SK-N-SH treated with all-trans-retinoic acid at 6 μM for 48 hours (cell line): ENCODE results near the gene PTPRF.

Experiments used
- ATAC-seq: fragments of 200-7000 bp; cut with Tn5 transposase; 3 replicates; pipeline ENCODE4 v1.9.1; 2020; ENCODE audit warnings: mild to moderate bottlenecking, moderate library complexity
- ARNTL ChIP-seq: fragments of 450-650 bp; formaldehyde crosslinking; IDR thresholded peaks from 2 replicates; pipeline ENCODE4 v1.5.0; 2020; ENCODE audit warnings: low read depth, mild to moderate bottlenecking, moderate library complexity, borderline replicate concordance
- BACH2 ChIP-seq: fragments of 250-450 bp; sonication (Bioruptor Pico); IDR thresholded peaks from 2 replicates; pipeline ENCODE4 v1.9.0; 2021; ENCODE audit warnings: mild to moderate bottlenecking, borderline replicate concordance
- CSRNP3 ChIP-seq: fragments of 250-450 bp; sonication (Bioruptor Pico); IDR thresholded peaks from 2 replicates; pipeline ENCODE4 v1.5.1; 2021; ENCODE audit warnings: mild to moderate bottlenecking, moderate library complexity
- ESRRG ChIP-seq: fragments of 250-450 bp; sonication (Bioruptor Pico); IDR thresholded peaks from 2 replicates; pipeline ENCODE4 v1.6.1; 2021; ENCODE audit warnings: mild to moderate bottlenecking
- GLIS3 ChIP-seq: fragments of 250-450 bp; sonication (Bioruptor Pico); IDR thresholded peaks from 2 replicates; pipeline ENCODE4 v1.5.0; 2020; ENCODE audit warnings: mild to moderate bottlenecking, moderate library complexity
- ISL1 ChIP-seq: fragments of 250-450 bp; sonication (Bioruptor Pico); IDR thresholded peaks from 2 replicates; pipeline ENCODE4 v2.1.2; 2022; ENCODE audit warnings: mild to moderate bottlenecking, moderate library complexity
- OSR1 ChIP-seq: fragments of 250-450 bp; sonication (Bioruptor Pico); IDR thresholded peaks from 2 replicates; pipeline ENCODE4 v1.8.0; 2022; ENCODE audit warnings: moderate library complexity, mild to moderate bottlenecking, inconsistent platforms
- POU6F1 ChIP-seq: fragments of 250-450 bp; sonication (Bioruptor Pico); IDR thresholded peaks from 2 replicates; pipeline ENCODE4 v1.8.0; 2021; ENCODE audit warnings: low read depth, mild to moderate bottlenecking, moderate library complexity, borderline replicate concordance
- PPARA ChIP-seq: fragments of 250-450 bp; sonication (Bioruptor Pico); IDR thresholded peaks from 2 replicates; pipeline ENCODE4 v1.5.0; 2020; ENCODE audit warnings: mild to moderate bottlenecking, borderline replicate concordance
- RARB ChIP-seq: fragments of 250-450 bp; sonication (Bioruptor Pico); IDR thresholded peaks from 2 replicates; pipeline ENCODE4 v1.8.0; 2021; ENCODE audit warnings: mild to moderate bottlenecking, moderate library complexity
- SNAI2 ChIP-seq: fragments of 250-450 bp; sonication (Bioruptor Pico); IDR thresholded peaks from 2 replicates; pipeline ENCODE4 v1.5.0; 2020; ENCODE audit warnings: mild to moderate bottlenecking, moderate library complexity
- TCF4 ChIP-seq: fragments of 250-450 bp; sonication (Bioruptor Pico); IDR thresholded peaks from 2 replicates; pipeline ENCODE4 v1.8.0; 2021; ENCODE audit warnings: mild to moderate bottlenecking, moderate library complexity, borderline replicate concordance
- TOX ChIP-seq: fragments of 250-450 bp; sonication (Bioruptor Pico); IDR thresholded peaks from 2 replicates; pipeline ENCODE4 v1.8.0; 2021; ENCODE audit warnings: mild to moderate bottlenecking, moderate library complexity, borderline replicate concordance
- ZFP3 ChIP-seq: fragments of 250-450 bp; sonication (Bioruptor Pico); IDR thresholded peaks from 2 replicates; pipeline ENCODE4 v1.5.0; 2020; ENCODE audit warnings: mild to moderate bottlenecking, moderate library complexity
- ZFP30 ChIP-seq: fragments of 450-650 bp; formaldehyde crosslinking; IDR thresholded peaks from 2 replicates; pipeline ENCODE4 v1.5.0; 2022; ENCODE audit warnings: mild to moderate bottlenecking, moderate library complexity
- ZNF565 ChIP-seq: fragments of 450-650 bp; formaldehyde crosslinking; conservative IDR thresholded peaks from 2 replicates; pipeline ENCODE4 v1.5.0; 2020; ENCODE audit warnings: low read depth, mild to moderate bottlenecking, moderate library complexity
- ZNF70 ChIP-seq: fragments of 450-650 bp; formaldehyde crosslinking; IDR thresholded peaks from 2 replicates; pipeline ENCODE4 v1.5.0; 2020; ENCODE audit warnings: mild to moderate bottlenecking, moderate library complexity
- ZNF8 ChIP-seq: fragments of 450-650 bp; formaldehyde crosslinking; IDR thresholded peaks from 2 replicates; pipeline ENCODE4 v1.5.0; 2020; ENCODE audit warnings: mild to moderate bottlenecking, moderate library complexity
- TF ChIP-seq, protein P1 (sequence below): fragments of 250-450 bp; sonication (Bioruptor Pico); IDR thresholded peaks from 2 replicates; pipeline ENCODE4 v1.5.1; 2020; ENCODE audit warnings: low read depth, mild to moderate bottlenecking, moderate library complexity
- TF ChIP-seq, protein P2 (sequence below): fragments of 250-450 bp; sonication (Bioruptor Pico); IDR thresholded peaks from 2 replicates; pipeline ENCODE4 v1.8.0; 2020; ENCODE audit warnings: mild to moderate bottlenecking, moderate library complexity, borderline replicate concordance
- TF ChIP-seq, protein P3 (sequence below): fragments of 250-450 bp; sonication (Bioruptor Pico); IDR thresholded peaks from 2 replicates; pipeline ENCODE4 v1.5.0; 2020; ENCODE audit warnings: mild to moderate bottlenecking, moderate library complexity

The PTPRF gene

GRCh38 chr1:43585557-43585956 is 54.9 kb downstream of the PTPRF start (continued):
- no peak for TF ChIP-seq POU6F1 (CRISPR knock-in tag)
- TF ChIP-seq SNAI2 (CRISPR knock-in tag): no peak
- TF ChIP-seq ZNF8 (CRISPR knock-in tag): no peak
- TF ChIP-seq CSRNP3 (CRISPR knock-in tag): no peak
- TF ChIP-seq ZNF70 (CRISPR knock-in tag): no peak

DNA sequence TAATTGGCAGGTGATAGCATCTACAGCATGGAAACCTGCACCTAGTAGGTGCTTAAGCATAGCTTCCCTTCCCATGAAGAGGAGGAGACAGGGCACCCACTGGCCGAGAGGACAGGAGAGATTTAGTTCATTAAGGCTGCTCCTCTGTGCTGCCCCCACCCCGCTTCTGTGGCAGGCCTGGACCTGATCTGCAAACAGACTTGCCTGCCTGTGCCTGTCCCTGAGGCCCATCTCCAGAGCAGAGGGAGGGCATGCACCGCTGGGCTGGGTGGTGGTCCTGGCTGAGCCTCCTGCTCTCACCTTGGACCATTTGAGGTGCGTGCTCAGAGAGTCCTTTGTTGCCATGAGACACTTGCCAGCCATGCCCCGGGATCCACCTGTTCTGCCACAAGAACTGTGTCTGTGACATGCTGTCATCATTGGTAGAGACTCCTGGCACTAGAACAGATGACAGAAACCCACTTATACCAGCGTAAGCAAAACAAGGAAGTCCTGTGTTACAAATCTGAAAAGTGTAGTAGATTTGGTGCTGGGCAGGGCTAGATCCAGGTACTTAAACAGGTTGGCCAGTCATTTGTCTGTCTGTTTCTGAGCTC is 55.6 kb downstream of the PTPRF start:
- no peak for ATAC-seq
- TF ChIP-seq, protein P1, sequence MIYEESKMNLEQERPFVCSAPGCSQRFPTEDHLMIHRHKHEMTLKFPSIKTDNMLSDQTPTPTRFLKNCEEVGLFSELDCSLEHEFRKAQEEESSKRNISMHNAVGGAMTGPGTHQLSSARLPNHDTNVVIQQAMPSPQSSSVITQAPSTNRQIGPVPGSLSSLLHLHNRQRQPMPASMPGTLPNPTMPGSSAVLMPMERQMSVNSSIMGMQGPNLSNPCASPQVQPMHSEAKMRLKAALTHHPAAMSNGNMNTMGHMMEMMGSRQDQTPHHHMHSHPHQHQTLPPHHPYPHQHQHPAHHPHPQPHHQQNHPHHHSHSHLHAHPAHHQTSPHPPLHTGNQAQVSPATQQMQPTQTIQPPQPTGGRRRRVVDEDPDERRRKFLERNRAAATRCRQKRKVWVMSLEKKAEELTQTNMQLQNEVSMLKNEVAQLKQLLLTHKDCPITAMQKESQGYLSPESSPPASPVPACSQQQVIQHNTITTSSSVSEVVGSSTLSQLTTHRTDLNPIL (CRISPR knock-in tag): no peak
- no peak for TF ChIP-seq ISL1 (CRISPR knock-in tag)
- TF ChIP-seq ESRRG (CRISPR knock-in tag): no peak
- TF ChIP-seq, all 23 proteins: peak for 0

DNA sequence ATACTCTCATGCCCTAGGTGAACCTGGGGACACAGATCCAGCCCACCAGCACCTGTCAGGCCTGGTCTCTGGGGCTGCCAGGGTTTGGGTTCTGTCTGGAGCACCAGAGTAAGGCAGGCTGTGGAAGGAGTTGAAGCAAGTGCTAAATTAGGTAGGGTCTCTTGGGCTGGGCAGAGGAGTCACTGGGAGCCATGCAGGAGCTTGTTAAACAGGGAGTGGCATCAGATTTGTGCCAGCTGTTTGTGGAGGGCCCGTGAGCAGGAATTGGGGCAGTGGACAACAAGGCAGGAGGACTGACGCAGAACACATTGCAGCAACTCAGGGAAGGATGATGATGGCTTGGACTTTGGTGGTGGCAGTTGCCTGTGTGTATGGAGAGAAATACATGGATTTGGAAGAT is 56.3 kb downstream of the PTPRF start:
- no peak for ATAC-seq
- no peak for TF ChIP-seq GLIS3 (CRISPR knock-in tag)
- TF ChIP-seq ARNTL (CRISPR knock-in tag): no peak
- no peak for TF ChIP-seq ZFP30 (CRISPR knock-in tag)
- TF ChIP-seq SNAI2 (CRISPR knock-in tag): no peak
- no peak for TF ChIP-seq ESRRG (CRISPR knock-in tag)
- no peak for TF ChIP-seq ZNF70 (CRISPR knock-in tag)
- TF ChIP-seq ZFP3 (CRISPR knock-in tag): no peak
- TF ChIP-seq ZNF565 (CRISPR knock-in tag): no peak
- no peak for TF ChIP-seq OSR1 (CRISPR knock-in tag)
- TF ChIP-seq TCF4 (CRISPR knock-in tag): no peak

DNA sequence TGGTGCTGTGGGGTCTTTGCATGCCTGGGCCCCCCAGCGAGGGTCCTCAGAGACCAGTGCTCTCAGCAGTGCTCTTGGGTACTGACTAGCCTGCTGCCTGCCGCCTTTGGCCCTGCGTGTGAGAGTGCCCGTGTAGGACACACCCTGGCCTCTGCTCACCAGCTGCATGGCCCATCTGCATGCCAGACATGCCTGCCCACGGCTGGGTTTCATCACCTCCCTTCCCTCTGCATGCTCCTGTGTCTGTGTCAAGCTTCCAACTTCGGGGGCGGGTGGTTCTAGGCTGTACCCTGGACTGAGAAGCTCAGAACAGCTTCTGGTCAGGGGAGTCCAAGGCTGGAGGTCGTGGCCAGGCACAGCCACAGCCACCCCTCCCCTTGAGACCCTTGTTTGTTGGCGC is 56.9 kb downstream of the PTPRF start:
- ATAC-seq: peak; percentile 57; the same call in 2 of the 3 replicates
- no peak for TF ChIP-seq TCF4 (CRISPR knock-in tag)
- TF ChIP-seq PPARA (CRISPR knock-in tag): no peak
- TF ChIP-seq, protein P2, sequence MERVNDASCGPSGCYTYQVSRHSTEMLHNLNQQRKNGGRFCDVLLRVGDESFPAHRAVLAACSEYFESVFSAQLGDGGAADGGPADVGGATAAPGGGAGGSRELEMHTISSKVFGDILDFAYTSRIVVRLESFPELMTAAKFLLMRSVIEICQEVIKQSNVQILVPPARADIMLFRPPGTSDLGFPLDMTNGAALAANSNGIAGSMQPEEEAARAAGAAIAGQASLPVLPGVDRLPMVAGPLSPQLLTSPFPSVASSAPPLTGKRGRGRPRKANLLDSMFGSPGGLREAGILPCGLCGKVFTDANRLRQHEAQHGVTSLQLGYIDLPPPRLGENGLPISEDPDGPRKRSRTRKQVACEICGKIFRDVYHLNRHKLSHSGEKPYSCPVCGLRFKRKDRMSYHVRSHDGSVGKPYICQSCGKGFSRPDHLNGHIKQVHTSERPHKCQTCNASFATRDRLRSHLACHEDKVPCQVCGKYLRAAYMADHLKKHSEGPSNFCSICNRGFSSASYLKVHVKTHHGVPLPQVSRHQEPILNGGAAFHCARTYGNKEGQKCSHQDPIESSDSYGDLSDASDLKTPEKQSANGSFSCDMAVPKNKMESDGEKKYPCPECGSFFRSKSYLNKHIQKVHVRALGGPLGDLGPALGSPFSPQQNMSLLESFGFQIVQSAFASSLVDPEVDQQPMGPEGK (CRISPR knock-in tag): no peak
- no peak for TF ChIP-seq ZFP30 (CRISPR knock-in tag)
- no peak for TF ChIP-seq SNAI2 (CRISPR knock-in tag)
- TF ChIP-seq OSR1 (CRISPR knock-in tag): no peak
- TF ChIP-seq CSRNP3 (CRISPR knock-in tag): no peak
- TF ChIP-seq, protein P3, sequence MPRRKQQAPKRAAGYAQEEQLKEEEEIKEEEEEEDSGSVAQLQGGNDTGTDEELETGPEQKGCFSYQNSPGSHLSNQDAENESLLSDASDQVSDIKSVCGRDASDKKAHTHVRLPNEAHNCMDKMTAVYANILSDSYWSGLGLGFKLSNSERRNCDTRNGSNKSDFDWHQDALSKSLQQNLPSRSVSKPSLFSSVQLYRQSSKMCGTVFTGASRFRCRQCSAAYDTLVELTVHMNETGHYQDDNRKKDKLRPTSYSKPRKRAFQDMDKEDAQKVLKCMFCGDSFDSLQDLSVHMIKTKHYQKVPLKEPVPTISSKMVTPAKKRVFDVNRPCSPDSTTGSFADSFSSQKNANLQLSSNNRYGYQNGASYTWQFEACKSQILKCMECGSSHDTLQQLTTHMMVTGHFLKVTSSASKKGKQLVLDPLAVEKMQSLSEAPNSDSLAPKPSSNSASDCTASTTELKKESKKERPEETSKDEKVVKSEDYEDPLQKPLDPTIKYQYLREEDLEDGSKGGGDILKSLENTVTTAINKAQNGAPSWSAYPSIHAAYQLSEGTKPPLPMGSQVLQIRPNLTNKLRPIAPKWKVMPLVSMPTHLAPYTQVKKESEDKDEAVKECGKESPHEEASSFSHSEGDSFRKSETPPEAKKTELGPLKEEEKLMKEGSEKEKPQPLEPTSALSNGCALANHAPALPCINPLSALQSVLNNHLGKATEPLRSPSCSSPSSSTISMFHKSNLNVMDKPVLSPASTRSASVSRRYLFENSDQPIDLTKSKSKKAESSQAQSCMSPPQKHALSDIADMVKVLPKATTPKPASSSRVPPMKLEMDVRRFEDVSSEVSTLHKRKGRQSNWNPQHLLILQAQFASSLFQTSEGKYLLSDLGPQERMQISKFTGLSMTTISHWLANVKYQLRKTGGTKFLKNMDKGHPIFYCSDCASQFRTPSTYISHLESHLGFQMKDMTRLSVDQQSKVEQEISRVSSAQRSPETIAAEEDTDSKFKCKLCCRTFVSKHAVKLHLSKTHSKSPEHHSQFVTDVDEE (CRISPR knock-in tag): no peak
- no peak for TF ChIP-seq TOX
- TF ChIP-seq ZNF70 (CRISPR knock-in tag): no peak
- no peak for TF ChIP-seq RARB (CRISPR knock-in tag)
- no peak for TF ChIP-seq ZFP3 (CRISPR knock-in tag)
- TF ChIP-seq, protein P1 (CRISPR knock-in tag): no peak
- TF ChIP-seq BACH2: no peak
- TF ChIP-seq ISL1 (CRISPR knock-in tag): no peak
- TF ChIP-seq ARNTL (CRISPR knock-in tag): no peak
- no peak for TF ChIP-seq POU6F1 (CRISPR knock-in tag)
- TF ChIP-seq, all 23 proteins: peak for 0
